Stimulated activated CD4-positive, alpha-beta T cell treated with anti-CD3 and anti-CD28 coated beads, TNF-alpha, amount 100 ng/mL, for 24 hours (primary cell): ENCODE results near the gene CD164.
"Not testable (repeated sequence)": the region's sequence is repeated elsewhere in the genome, so short reads cannot be mapped to it uniquely, and the experiment has no call there.

Source experiments
- DNase-seq, 3 experiments: peaks; one replicate each; pipeline ENCODE4 v3.0.0-alpha.2; 2020; ENCODE audit warnings: low read depth in 3 of 3

CD164 gene

GRCh38 chr6:109374326-109374892, 7.9 kb downstream of the CD164 start:
- DNase-seq, result no peak

GRCh38 chr6:109373762-109374161, 8.5 kb downstream of the CD164 start:
- DNase-seq, result peak in 2 of 3 experiments; percentile 23 to 33

DNA sequence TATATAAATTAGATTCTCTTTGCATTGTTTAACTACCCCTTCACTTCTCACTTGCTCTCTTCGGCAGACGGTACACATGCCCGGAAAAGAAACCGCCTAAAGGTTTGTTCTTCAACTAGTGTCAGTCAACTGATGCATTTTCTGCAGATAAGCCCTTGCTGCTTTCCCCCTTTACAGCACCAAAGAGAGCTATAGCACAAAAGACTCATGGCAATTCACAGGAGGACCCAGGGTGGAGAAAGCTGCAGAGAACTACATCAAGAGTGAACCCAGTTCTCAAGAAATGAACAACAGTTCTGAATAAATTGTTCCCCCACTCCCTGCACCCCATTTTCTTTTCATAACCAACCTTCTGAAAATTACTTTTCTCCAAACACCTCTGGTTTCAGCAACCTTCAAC, 8.9 kb downstream of the CD164 start:
- peak in 1 of 3 experiments; percentile 8 for DNase-seq

DNA sequence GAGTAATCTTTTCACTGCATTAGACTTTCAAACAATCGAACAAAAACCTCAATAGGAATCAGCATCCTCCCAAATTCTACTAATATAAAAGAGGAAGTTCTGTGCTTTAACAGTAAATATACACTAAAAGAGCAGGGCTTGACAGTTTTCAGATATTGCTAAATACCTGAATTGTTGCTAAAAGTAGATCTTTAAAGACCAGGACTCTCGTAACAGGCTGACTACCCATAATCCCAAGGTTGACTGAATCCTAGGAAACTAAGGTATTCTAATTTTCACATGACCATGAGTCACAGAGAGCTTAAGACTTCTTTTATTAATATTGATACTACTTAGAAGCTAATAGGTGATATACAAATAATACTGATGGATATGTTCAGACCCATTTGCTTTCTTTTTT, 10.1 kb downstream of the CD164 start:
- no peak for DNase-seq

DNA sequence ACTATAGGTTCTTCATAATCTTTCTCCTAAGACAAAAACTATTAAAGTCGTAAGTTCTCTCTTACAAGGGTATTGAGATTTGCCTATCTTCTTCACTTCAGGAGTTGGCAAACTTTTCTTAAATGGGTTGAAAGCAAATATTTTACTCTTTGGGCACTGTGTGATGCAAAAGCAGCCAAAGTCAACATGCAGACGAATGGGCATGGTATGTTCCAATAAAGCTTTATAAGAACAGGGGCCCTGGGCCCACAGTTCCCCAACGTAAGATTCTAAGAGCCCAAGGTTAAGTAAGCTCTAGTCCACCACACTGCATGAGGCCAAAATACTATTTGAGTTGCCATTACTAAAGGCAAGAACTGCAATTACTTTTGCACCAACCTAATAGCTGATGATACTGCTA, 11.5 kb downstream of the CD164 start:
- DNase-seq, result no peak

- DNase-seq, result no peak
Measured at GRCh38 chr6:109370336-109370735, 11.9 kb downstream of the CD164 start.

GRCh38 chr6:109369728-109370127, 12.5 kb downstream of the CD164 start:
- no peak for DNase-seq

DNA sequence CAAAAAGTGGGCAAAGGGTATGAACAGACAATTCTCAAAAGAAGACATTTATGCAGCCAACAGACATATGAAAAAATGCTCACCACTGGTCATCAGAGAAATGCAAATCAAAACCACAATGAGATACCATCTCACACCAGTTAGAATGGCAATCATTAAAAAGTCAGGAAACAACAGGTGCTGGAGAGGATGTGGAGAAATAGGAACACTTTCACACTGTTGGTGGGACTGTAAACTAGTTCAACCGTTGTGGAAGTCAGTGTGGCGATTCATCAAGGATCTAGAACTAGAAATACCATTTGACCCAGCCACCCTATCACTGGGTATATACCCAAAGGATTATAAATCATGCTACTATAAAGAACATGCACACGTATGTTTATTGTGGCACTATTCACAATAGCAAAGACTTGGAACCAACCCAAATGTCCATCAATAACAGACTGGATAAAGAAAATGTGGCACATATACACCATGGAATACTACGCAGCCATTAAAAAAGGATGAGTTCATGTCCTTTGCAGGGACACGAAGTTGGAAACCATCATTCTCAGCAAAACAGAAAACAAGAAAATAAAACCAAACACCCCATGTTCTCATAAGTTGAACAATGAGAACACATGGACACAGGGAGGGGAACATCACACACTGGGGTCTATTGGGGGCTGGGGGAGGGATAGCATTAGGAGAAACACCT, 17.7 kb downstream of the CD164 start:
- not testable (repeated sequence) for DNase-seq

DNA sequence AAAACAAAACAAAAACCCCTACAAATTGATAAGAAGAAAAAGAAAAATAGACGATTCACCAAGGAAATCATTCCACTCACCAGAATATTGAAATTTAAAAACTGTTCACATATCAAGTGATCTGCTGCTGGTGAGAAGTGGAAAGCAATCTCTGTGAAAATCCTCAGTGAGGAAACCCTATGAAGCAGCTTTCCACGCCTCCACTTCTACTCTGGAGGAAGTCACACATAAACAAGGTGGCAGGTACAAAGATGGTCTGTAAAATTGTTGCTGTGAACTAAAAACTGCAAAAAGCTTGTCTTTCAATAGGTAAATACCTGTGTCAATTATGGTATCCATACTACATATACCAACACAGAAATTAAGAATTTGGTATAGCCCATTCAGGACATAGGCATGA, 18.5 kb downstream of the CD164 start:
- no peak for DNase-seq

DNA sequence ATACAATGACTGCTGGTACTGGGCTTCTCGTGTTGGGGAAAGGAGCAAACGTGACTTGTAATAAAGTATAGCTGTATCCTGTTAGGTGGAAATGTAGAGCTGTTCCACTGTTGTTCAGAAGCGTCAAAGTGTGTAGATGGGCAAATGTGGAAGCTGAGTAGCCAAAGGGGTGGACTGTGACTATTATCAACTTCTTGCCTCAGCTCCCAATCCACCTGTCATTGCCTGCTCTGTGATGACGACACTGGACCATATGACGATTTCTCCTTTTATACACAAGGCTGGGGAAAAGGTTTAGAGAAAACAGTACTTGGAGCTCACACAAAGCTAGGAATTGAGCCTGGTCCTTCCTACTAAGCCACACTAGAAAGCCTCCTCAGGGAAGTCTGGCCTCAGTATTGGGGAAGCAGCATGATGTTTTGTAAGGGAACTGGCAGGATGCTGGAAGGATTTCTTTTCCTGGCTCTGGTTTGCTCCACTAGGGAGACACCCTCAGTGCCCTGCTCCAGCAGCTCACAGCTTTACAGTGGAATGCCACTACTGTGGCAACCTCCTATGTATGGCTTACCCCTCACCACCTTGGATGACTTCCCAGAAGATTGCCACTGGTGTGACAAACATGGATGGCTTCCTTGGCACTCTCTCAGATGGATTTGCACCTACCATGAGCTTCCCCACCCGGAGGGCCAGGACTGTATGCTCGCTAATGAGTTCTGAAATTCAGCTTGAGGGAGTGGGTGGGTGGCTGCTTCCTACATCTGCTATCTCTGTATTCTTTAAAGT, 20.0 kb downstream of the CD164 start:
- no peak for DNase-seq

DNA sequence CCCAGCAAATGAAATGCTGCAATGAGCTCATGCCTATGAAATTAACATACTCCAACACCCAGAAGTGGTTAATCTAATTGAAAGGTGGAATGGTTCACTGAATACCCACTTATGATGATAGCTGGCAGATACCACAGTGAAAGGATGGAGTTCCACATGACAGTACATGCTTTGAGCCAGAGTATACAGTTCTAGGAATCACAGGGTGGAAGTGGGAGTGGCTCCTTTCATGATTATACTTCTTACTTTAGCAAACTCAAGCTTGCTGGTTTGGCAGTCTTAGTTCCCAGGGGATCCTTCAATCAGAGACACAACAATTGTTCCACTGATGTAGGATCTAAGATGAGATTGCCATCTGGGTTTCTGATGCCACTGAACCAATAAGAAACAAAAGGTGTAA, 21.5 kb downstream of the CD164 start:
- DNase-seq, result no peak

- no peak for DNase-seq
Measured at GRCh38 chr6:109360281-109360680, 22.0 kb downstream of the CD164 start.

GRCh38 chr6:109359248-109359647, 23.0 kb downstream of the CD164 start:
- no peak for DNase-seq

GRCh38 chr6:109358204-109358603, 24.1 kb downstream of the CD164 start:
- DNase-seq, result no peak

- no peak for DNase-seq
Measured at GRCh38 chr6:109356237-109356636, 26.0 kb downstream of the CD164 start.

DNA sequence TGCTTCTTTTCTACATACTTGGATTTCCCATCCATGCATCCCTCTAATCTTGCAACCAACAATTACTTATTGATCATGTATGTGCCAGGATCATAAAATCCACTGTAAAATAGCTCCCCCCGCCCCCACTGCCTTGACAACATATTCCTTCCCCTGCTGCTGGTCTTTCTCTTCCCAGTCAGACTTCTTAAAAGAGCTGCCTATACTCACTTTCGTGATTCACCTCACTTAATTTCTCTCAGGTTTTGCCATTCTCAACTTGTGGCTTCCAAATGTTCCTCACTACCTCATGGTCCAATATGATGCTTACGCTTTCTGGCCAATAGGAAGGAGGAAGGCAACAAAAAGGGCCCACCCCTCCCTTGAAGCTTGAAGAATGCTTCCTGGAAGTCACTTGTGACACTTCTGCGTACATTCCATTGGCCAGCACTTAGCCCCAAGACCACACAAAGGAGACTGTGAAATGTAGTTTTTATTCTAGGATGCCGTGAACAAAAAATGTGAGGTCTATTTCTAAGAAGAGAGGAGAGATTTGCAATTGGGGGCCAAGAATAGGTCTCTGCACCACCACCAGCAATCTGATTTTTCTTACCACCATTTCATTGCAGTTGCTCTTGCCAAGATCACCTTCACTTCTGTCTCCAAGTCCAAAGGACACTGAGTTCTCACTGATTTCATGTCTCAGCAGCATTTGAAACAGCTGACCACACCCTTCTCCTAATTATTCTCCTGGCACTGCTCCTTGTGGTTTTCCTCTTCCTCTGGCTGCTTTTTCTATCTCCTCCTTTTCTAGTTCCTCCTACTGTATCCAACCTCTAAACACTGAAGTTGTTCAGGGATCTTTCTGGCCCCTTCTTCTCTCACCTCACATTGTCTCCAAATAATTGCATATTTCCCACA, 30.8 kb downstream of the CD164 start:
- DNase-seq, result no peak

GRCh38 chr6:109349419-109349987, 32.8 kb downstream of the CD164 start:
- no peak for DNase-seq

- no peak for DNase-seq
Measured at GRCh38 chr6:109348226-109348625, 34.0 kb downstream of the CD164 start.

- DNase-seq, result no peak
Measured at GRCh38 chr6:109347779-109348178, 34.5 kb downstream of the CD164 start.

DNA sequence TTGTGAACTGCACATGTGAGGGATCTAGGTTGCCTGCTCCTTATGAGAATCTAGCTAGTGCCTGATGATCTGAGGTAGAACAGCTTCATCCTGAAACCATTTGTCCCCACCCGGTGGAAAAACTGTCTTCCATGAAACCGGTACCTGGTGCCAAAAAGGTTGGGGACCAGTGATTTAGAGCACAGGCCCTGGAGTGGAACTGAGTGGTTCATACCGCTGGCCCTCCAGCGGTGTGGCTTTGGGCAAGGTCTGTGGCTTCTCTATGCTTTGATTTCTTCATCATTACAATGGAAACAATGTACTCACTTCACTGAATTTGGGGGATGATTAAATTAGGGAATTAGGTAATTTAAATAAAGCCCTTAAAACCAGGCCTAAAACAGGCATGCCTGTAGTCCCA, 36.3 kb downstream of the CD164 start:
- DNase-seq, result no peak

GRCh38 chr6:109344226-109344625, 38.0 kb downstream of the CD164 start:
- DNase-seq, result no peak

DNA sequence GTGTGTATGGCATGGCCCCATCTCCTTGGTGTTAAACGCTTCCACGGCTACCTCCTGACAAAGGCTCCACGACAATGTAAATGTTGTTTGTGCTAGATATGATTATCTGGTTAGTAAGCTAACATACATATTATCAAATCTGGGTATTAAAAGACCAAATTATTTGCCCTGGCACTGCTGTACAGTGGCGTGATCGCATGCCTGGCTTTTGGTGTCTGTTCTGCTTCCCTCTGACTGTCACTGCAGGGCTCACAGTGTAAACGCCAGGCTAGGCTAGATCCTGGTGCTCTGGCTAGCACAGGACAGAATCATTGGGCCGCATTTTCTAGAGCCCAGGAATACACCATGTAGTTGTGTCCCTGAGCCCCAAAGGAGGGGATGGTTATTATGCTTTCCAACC, 38.7 kb downstream of the CD164 start:
- DNase-seq, result no peak
